Measurements from ENCODE around the gene ARSI. TPM values are rescaled to one million over a fixed set of nuclear protein-coding genes. Genes with fewer than 3 reads are reported as not detected.

Gene ARSI
- polyA plus RNA-seq, 1 donor, result 2.2 TPM

- Histone ChIP-seq H3K9me3 (ENCODE audit: control insufficient read depth, low read depth, low read length) (no peaks in the 10 kb centered on the region), H3K36me3 (ENCODE audit: control insufficient read depth, insufficient read depth, low read length) (no peaks in the 10 kb centered on the region), H3K27ac (ENCODE audit: low read length) (no peak overlapping the region), H3K4me3 (ENCODE audit: low read length) (no peak overlapping the region), H3K4me1 (ENCODE audit: control insufficient read depth, insufficient read depth, low read length) (no peaks in the 10 kb centered on the region), H3K27me3 (ENCODE audit: control insufficient read depth, insufficient read depth, low read length) (no peaks in the 10 kb centered on the region)
- DNase-seq, result no peak
- WGBS (ENCODE audit: insufficient coverage, low lambda C conversion rate), result no CpG with 5 or more reads among the region's 1 CpG
These were observed 39.3 kb upstream of the ARSI start for GRCh38 chr5:150341989-150342388.

- no CpG with 5 or more reads among the region's 4 CpGs for WGBS (ENCODE audit: insufficient coverage, low lambda C conversion rate)
- H3K27me3 ChIP-seq (ENCODE audit: control insufficient read depth, insufficient read depth, low read length), result no peaks in the 10 kb centered on the region
- DNase-seq, result no peak
- no peaks in the 10 kb centered on the region for H3K4me1 ChIP-seq (ENCODE audit: control insufficient read depth, insufficient read depth, low read length)
- H3K4me3 ChIP-seq (ENCODE audit: low read length), result no peak overlapping the region
- no peak overlapping the region for H3K27ac ChIP-seq (ENCODE audit: low read length)
- H3K9me3 ChIP-seq (ENCODE audit: control insufficient read depth, low read depth, low read length), result no peaks in the 10 kb centered on the region
- H3K36me3 ChIP-seq (ENCODE audit: control insufficient read depth, insufficient read depth, low read length), result no peaks in the 10 kb centered on the region
These were observed 38.6 kb upstream of the ARSI start for GRCh38 chr5:150341331-150341730.

GRCh38 chr5:150340614-150341255 is 38.0 kb upstream of the ARSI start:
- no CpG with 5 or more reads among the region's 7 CpGs for WGBS (ENCODE audit: insufficient coverage, low lambda C conversion rate)
- no peak for DNase-seq
- Histone ChIP-seq H3K27me3 (ENCODE audit: control insufficient read depth, insufficient read depth, low read length) (no peaks in the 10 kb centered on the region), H3K9me3 (ENCODE audit: control insufficient read depth, low read depth, low read length) (no peaks in the 10 kb centered on the region), H3K36me3 (ENCODE audit: control insufficient read depth, insufficient read depth, low read length) (no peaks in the 10 kb centered on the region), H3K27ac (ENCODE audit: low read length) (no peak overlapping the region), H3K4me3 (ENCODE audit: low read length) (no peak overlapping the region), H3K4me1 (ENCODE audit: control insufficient read depth, insufficient read depth, low read length) (no peaks in the 10 kb centered on the region)

GRCh38 chr5:150339841-150340240 is 37.1 kb upstream of the ARSI start:
- Histone ChIP-seq H3K27me3 (ENCODE audit: control insufficient read depth, insufficient read depth, low read length) (no peaks in the 10 kb centered on the region), H3K9me3 (ENCODE audit: control insufficient read depth, low read depth, low read length) (no peaks in the 10 kb centered on the region), H3K4me1 (ENCODE audit: control insufficient read depth, insufficient read depth, low read length) (no peaks in the 10 kb centered on the region), H3K4me3 (ENCODE audit: low read length) (no peak overlapping the region), H3K36me3 (ENCODE audit: control insufficient read depth, insufficient read depth, low read length) (no peaks in the 10 kb centered on the region), H3K27ac (ENCODE audit: low read length) (no peak overlapping the region)
- WGBS (ENCODE audit: insufficient coverage, low lambda C conversion rate), result no CpG with 5 or more reads among the region's 4 CpGs
- no peak for DNase-seq

GRCh38 chr5:150339165-150339564 is 36.5 kb upstream of the ARSI start:
- peak in 1 of 2 donors; percentile 9 for DNase-seq

GRCh38 chr5:150338546-150338945 is 35.8 kb upstream of the ARSI start:
- Histone ChIP-seq H3K27ac (ENCODE audit: low read length) (no peak overlapping the region), H3K36me3 (ENCODE audit: control insufficient read depth, insufficient read depth, low read length) (no peaks in the 10 kb centered on the region), H3K27me3 (ENCODE audit: control insufficient read depth, insufficient read depth, low read length) (no peaks in the 10 kb centered on the region), H3K4me1 (ENCODE audit: control insufficient read depth, insufficient read depth, low read length) (no peaks in the 10 kb centered on the region), H3K9me3 (ENCODE audit: control insufficient read depth, low read depth, low read length) (no peaks in the 10 kb centered on the region), H3K4me3 (ENCODE audit: low read length) (no peak overlapping the region)
- DNase-seq, result no peak
- WGBS (ENCODE audit: insufficient coverage, low lambda C conversion rate), result no CpG with 5 or more reads among the region's 11 CpGs

More at GRCh38 chr5:150339165-150339564, 36.5 kb upstream of the ARSI start:
- no peaks in the 10 kb centered on the region for H3K36me3 ChIP-seq (ENCODE audit: control insufficient read depth, insufficient read depth, low read length)
- no peak overlapping the region for H3K27ac ChIP-seq (ENCODE audit: low read length)
- no peaks in the 10 kb centered on the region for H3K27me3 ChIP-seq (ENCODE audit: control insufficient read depth, insufficient read depth, low read length)
- H3K4me1 ChIP-seq (ENCODE audit: control insufficient read depth, insufficient read depth, low read length), result no peaks in the 10 kb centered on the region
- no peaks in the 10 kb centered on the region for H3K9me3 ChIP-seq (ENCODE audit: control insufficient read depth, low read depth, low read length)
- WGBS (ENCODE audit: insufficient coverage, low lambda C conversion rate), result no CpG with 5 or more reads among the region's 5 CpGs
- no peak overlapping the region for H3K4me3 ChIP-seq (ENCODE audit: low read length)

- H3K4me1 ChIP-seq (ENCODE audit: control insufficient read depth, insufficient read depth, low read length), result no peaks in the 10 kb centered on the region
- no peak for DNase-seq
- H3K9me3 ChIP-seq (ENCODE audit: control insufficient read depth, low read depth, low read length), result no peaks in the 10 kb centered on the region
- no peaks in the 10 kb centered on the region for H3K36me3 ChIP-seq (ENCODE audit: control insufficient read depth, insufficient read depth, low read length)
- WGBS (ENCODE audit: insufficient coverage, low lambda C conversion rate), result 100% methylated on average over 1 of the region's 4 CpGs
- H3K27ac ChIP-seq (ENCODE audit: low read length), result no peak overlapping the region
- H3K4me3 ChIP-seq (ENCODE audit: low read length), result no peak overlapping the region
- no peaks in the 10 kb centered on the region for H3K27me3 ChIP-seq (ENCODE audit: control insufficient read depth, insufficient read depth, low read length)
These were observed 33.1 kb upstream of the ARSI start for GRCh38 chr5:150335778-150336177.

GRCh38 chr5:150333400-150333799 is 30.7 kb upstream of the ARSI start:
- no peaks in the 10 kb centered on the region for H3K36me3 ChIP-seq (ENCODE audit: control insufficient read depth, insufficient read depth, low read length)
- H3K4me3 ChIP-seq (ENCODE audit: low read length), result no peak overlapping the region
- 40% methylated on average over 1 of the region's 5 CpGs for WGBS (ENCODE audit: insufficient coverage, low lambda C conversion rate)
- no peaks in the 10 kb centered on the region for H3K27me3 ChIP-seq (ENCODE audit: control insufficient read depth, insufficient read depth, low read length)
- DNase-seq, result no peak
- no peaks in the 10 kb centered on the region for H3K4me1 ChIP-seq (ENCODE audit: control insufficient read depth, insufficient read depth, low read length)
- H3K9me3 ChIP-seq (ENCODE audit: control insufficient read depth, low read depth, low read length), result no peaks in the 10 kb centered on the region
- H3K27ac ChIP-seq (ENCODE audit: low read length), result no peak overlapping the region

- DNase-seq, result no peak
- Histone ChIP-seq H3K27me3 (ENCODE audit: control insufficient read depth, insufficient read depth, low read length) (no peaks in the 10 kb centered on the region), H3K27ac (ENCODE audit: low read length) (no peak overlapping the region), H3K9me3 (ENCODE audit: control insufficient read depth, low read depth, low read length) (no peaks in the 10 kb centered on the region), H3K36me3 (ENCODE audit: control insufficient read depth, insufficient read depth, low read length) (no peaks in the 10 kb centered on the region), H3K4me3 (ENCODE audit: low read length) (no peak overlapping the region), H3K4me1 (ENCODE audit: control insufficient read depth, insufficient read depth, low read length) (no peaks in the 10 kb centered on the region)
- WGBS (ENCODE audit: insufficient coverage, low lambda C conversion rate), result no CpG with 5 or more reads among the region's 17 CpGs
These were observed 27.5 kb upstream of the ARSI start for GRCh38 chr5:150329881-150330876.

- DNase-seq, result no peak
- Histone ChIP-seq H3K36me3 (ENCODE audit: control insufficient read depth, insufficient read depth, low read length) (no peaks in the 10 kb centered on the region), H3K27ac (ENCODE audit: low read length) (no peak overlapping the region), H3K9me3 (ENCODE audit: control insufficient read depth, low read depth, low read length) (no peaks in the 10 kb centered on the region), H3K4me1 (ENCODE audit: control insufficient read depth, insufficient read depth, low read length) (no peaks in the 10 kb centered on the region), H3K27me3 (ENCODE audit: control insufficient read depth, insufficient read depth, low read length) (no peaks in the 10 kb centered on the region), H3K4me3 (ENCODE audit: low read length) (no peak overlapping the region)
- WGBS (ENCODE audit: insufficient coverage, low lambda C conversion rate), result no CpG with 5 or more reads among the region's 2 CpGs
These were observed 26.3 kb upstream of the ARSI start for GRCh38 chr5:150329038-150329437.
